GM12873 (cell line): ENCODE results near the gene GALNT14.

Experiments
- CTCF ChIP-seq: IDR thresholded peaks from 2 replicates; pipeline ENCODE4 v1.5.1; 2012; ENCODE audit warnings: low read depth, mild to moderate bottlenecking, moderate library complexity, low read length, control low read depth; ENCODE audit not compliant: insufficient read depth; ENCODE audit errors: missing control alignments

GALNT14 gene

GRCh38 chr2:30942419-30942818 lies 195.8 kb downstream of the GALNT14 start:
- no peak for TF ChIP-seq CTCF

GRCh38 chr2:30940839-30941238 lies 197.4 kb downstream of the GALNT14 start:
- no peak for TF ChIP-seq CTCF

GRCh38 chr2:30939364-30939763 lies 198.9 kb downstream of the GALNT14 start:
- TF ChIP-seq CTCF = no peak

- TF ChIP-seq CTCF = no peak
Measured at GRCh38 chr2:30938196-30938595, 200.0 kb downstream of the GALNT14 start.

- no peak for TF ChIP-seq CTCF
Measured at GRCh38 chr2:30936977-30937376, 201.3 kb downstream of the GALNT14 start.

- no peak for TF ChIP-seq CTCF
Measured at GRCh38 chr2:30935795-30936194, 202.4 kb downstream of the GALNT14 start.

GRCh38 chr2:30934066-30934465 lies 204.2 kb downstream of the GALNT14 start:
- no peak for TF ChIP-seq CTCF
